HTERT RPE-1 (cell line): ENCODE data around the gene SLC16A5.
"Not testable (repeated sequence)": the region's sequence is repeated elsewhere in the genome, so short reads cannot be mapped to it uniquely, and the experiment has no call there.

ENCODE experiments used
- in situ Hi-C: fragments of 300-500 bp; cut with MboI; formaldehyde crosslinking; loops from 4 replicates; pipeline ENCODE4 v1.14.3; 2020; ENCODE audit warnings: low sequenced_read_pairs

SLC16A5 gene

DNA sequence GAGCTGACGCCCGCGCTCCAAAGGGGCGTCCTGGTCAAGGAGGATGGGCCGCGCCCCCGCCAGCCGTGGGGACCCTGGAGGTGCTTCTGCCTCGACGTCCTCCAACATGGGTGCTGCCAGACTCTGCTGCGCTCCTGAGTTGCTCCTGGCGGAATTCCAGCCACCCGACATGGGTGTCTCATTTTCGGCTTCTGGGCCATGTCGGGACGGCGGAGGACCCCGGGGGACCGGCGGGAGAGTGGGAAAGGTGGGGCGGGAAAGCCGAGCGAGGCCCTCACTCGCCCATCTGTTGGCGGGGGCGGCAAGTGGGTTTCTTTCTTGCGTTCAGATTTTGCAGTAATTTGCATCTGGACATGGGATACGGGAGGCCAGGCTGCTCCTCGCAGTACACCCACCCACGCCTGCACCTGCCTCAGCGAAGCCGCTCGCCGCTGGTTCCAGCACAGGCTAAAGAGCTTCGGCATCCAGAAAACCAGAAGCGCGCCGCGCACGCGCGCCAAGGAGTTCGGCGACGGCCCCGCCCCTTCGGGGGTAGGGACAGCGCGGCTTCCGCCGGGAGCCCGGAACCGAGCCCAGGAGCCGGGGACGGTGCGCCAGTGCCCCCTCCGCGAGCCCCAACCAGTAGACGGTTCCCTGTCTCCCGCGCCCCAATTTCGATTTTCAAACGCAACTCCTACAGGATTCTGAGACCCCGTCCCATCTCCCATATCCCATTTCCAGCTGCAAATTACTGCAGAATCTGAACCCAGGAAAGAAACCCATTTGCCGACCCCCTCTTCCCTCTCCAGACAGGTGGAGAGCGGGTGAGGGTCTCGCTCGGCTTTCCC, 21.9 kb downstream of the SLC16A5 start, which contains the start of gene ARMC7:
TSS of gene ARMC7 (plus strand) at position 563 of the 827 bp plus-strand sequence. CDS start 320 bp downstream, outside the sequence.
- in situ Hi-C loops, result no loop called here

DNA sequence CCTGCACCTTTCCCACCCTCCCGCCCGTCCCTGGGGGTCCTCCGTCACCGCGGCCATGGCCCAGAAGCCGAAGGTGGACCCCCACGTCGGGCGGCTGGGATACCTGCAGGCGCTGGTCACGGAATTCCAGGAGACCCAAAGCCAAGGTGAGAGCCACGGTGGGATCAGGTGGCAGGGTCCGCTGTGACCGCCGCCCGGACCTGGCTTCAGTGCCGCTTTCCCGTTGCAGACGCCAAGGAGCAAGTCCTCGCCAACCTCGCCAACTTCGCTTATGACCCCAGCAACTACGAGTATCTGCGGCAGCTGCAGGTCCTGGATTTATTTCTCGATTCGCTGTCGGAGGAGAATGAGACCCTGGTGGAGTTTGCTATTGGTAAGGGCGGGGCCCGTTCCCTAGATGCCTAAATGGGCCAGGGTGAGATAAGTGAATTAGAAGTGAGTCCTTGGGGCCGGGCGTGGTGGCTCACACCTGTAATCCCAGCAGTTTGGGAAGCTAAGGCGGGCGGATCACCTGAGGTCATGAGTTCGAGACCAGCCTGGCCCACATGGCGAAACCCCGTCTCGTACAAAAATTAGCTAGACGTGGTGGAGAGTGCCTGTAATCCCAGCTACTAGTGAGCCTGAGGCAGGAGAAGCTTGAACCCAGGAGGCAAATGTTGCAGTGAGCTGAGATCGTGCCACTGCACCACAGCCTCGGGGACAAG, 22.6 kb downstream of the SLC16A5 start:
- in situ Hi-C loops, result no loop called here

DNA sequence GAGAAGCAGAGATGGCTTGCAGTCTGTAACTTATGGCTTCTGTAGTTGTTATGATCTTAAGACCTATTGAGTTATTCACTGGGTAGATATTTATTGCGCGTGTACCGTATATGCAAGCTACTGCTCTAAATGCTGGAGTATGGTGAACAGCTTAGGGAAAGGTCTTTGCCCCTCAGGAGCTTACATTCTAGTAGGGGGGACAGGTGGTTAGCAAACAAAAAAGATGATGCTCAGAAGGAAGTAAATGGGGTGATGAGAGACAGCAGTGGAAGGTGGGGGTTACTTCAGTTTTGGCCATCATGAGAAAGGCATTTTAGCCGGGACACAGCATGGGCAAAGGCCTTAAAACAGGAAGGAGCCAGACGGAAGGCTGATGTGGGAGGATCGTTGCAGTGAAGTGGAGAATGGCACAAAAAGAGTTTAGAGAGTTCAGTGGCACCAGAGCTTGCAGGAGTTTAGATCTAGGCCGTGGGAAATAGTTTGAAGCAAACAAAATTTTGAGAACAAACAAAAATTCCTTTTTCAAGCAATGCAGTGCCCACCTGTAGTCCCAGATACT, 24.1 kb downstream of the SLC16A5 start:
- in situ Hi-C loops, result no loop called here

DNA sequence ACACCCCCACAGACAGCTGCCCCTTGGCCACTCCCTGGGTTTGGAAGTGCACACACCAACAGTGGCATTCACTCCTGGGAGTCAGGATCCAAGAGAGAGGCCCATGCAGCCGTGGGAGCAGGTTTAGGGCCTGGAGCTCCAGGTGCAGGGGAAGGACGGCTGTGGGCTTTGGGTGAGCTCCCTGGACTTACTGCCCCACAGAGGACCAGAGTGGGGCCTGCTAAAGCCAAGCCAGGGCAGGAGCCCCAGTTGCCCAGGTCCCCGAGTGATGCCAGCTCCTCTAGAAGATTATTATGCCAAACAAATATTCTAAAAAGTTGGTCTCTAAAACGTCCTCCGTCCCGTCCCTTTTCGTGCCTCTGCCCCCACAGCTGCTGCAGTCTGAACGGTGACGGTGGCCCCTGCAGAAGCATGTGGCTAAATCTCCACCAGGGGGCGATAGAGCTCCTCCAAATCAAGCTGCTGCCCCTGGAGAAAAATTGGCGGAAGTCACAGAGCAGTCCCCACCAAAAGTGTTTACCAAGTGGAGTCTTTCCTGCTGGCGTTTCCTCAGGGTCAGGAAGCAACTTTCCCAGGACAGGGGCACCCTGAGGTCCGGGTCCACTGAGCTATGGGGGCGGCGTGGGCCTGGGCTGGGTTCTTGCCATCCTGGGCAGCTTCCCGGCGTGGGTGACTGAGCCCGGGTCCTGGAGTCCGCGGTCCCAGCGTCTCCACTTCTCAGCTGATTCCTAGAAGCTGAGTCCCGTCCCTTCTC, 26.2 kb downstream of the SLC16A5 start:
- in situ Hi-C loops, result no loop called here

DNA sequence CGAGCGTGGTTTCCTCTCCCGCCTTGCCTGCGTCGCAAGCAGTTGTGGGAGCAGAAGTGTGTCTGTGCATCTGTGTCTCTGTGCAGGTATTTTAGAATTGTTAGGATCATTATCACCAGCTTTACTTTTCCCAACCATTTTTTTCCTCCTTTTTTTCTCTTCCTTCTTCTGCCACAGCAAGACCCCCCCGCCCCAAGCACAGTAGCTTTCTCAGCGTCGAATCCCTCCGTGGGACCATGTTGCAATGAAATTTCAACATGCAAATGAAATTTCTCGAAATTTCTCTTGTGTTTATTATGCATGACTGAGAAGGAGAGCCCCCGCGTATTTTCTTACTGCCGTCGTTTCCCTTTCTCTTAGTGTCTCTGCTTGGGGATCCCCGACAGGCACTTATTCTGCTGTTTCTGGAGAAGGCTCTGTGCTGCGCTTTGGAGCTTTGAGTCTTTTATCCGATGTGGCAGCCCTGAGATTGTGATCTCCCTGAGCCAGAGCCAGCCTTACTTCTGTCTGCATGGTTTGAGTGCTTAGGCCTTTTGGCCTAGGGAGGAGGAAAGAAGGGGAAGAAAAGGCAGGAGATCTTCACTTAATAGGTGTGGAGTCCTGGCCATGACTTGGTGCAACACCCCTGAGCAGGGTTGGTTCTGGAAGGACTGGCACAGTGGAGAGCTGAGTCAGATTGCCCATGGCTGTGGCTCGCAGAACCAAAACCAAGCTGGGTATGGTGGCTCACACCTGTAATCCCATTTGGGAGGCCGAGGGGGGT, 27.0 kb downstream of the SLC16A5 start:
- in situ Hi-C loops, result no loop called here

DNA sequence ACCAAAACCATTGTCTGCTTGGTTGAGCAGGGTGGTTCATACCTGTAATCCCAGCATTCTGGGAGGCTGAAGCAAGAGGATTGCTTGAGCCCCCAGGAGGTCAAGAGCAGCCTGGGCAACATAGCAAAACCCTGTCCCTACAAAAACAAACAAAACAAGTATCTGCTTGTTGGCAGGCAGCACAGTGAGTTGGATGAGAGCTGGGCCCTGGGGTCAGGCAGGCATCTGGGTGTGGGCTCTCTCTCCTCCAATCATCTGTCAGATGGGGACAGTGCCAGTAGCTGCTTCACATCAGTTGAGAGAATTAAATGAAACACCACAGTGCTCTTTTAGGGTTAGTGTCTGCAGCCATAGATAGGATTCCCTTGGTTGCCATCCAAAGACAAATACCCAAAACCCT, 27.8 kb downstream of the SLC16A5 start:
- in situ Hi-C loops, result no loop called here

DNA sequence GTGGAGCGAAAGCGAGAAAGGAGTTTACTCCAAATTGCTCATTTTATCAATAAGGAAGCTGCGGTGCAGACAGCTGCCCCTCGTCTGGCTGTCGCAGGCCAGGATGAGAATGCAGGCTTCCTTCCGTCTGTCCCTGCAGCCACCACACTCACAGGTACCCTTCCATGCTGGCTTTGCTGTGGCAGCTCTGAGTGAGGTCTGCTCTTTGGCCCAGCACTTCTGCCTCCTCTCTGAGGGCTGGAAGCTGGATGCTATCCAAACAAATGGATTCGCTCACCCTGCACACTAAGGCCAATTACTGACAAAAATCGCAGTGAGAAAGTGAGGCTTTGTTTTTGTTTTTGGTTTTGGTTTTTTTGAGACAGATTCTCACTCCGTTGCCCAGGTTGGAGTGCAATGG, 29.0 kb downstream of the SLC16A5 start:
- in situ Hi-C loops, result no loop called here

DNA sequence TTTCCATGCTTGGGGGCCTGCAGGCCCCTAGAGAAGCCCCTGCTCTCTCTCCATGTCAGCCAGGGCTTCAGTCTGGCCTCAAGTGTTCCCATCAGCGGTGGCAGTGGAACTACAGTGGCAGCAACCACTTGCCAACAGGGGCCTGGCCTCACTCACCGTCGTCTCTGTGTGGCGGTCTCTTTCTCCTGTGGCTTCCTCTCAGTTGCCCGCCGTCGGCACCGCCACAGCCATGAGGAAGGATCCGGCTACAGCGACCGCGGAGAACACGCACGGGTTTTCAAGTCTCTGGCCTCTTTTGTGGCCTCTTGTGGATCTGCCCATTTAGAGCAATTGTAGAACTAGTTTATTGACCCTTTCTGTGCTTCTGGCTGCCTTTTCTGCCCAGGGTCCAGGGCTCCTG, 30.6 kb downstream of the SLC16A5 start:
- in situ Hi-C loops, result no loop called here

DNA sequence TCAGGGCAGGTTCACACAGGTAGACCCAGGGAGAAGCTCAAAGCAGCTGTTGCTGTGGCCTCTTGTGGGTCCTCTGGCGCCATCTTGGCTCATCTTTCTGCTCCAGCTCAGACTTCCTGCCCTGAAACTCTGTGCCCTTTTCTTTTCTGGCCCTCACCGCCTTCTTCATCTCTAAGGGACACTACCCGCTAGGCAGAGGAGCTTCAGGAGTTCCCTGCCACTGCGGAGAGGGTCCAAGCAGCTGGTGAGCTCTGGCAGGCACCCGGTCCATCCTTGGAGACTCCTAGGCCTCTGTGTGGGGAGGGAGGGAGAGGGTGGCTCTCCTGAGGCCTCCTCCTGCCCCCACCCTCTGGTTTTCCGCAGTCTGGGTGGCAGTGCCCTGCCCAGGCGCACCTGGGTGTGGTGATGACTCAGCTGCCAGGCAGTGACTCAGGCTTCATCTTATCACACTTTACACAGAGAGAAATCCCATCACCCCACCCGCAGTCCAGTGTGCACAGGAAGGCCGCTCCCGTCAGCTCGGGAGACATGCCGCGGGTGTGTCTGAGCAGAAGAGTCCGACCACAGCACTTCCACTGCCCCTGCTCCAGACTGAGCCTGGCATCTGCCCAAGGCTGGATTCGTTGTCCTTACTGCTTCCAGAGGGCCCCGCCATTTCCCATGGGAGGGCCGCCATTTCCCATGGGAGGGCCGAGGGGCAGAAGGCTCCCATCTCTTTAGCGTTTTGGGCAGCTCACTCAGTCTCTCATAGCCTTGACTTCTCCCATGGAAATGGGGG, 36.5 kb downstream of the SLC16A5 start:
- in situ Hi-C loops, result no loop called here

DNA sequence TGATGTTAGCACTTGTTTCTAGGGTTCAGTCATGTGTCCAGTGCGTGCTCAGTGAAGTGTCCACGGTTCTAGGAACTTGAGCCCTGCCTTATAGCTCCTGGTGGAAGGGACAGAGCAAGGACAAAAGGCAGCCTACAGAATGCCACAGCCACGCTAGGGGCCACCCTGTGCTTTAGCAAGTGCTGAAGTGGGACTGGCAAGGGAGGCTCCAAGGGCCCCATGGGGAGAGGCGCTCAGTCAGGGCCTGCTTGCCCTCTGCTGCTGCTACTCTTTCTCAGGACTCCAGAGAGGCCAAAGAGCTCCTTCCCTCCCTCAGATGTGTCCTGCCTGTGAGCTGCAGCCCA, 37.0 kb downstream of the SLC16A5 start:
- in situ Hi-C loops, result no loop called here

DNA sequence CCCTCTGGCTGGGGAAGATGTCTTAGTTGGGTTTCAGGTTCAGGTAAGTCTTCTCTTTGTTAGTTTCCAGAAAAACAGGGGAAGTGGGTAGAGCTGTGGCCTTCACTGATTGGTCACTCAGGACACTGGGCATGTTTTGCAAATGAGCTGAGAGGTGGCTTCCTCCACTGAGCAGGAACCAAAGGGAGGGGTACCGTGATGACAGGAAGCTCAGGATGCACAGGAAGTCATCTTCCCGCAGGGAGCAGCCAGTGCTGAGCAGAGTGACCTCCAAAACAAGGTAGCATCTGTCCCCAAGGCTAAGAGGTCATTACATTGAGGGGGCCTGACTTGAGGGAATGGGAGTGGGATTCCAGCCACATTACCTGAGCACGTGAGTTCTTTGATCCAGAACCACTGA, 38.2 kb downstream of the SLC16A5 start:
- in situ Hi-C loops, result no loop called here

DNA sequence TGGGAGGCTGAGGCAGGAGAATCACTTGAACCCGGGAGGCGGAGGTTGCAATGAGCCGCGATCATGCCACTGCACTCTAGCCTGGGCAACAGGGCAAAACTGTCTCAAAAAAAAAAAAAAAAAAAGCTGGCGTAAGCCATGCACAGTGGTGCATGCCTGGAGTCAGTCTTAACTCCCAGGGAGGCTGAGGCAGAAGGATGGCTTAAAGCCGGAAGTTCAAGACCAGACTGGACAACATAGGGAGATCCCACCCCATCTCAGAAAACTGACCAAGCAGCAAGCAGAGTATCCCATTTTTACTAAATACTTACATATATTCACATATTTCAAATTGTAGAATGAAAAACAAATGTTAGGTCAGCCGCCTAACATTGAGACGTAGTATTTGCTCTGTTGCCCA, 39.2 kb downstream of the SLC16A5 start:
- in situ Hi-C loops, result no loop called here

DNA sequence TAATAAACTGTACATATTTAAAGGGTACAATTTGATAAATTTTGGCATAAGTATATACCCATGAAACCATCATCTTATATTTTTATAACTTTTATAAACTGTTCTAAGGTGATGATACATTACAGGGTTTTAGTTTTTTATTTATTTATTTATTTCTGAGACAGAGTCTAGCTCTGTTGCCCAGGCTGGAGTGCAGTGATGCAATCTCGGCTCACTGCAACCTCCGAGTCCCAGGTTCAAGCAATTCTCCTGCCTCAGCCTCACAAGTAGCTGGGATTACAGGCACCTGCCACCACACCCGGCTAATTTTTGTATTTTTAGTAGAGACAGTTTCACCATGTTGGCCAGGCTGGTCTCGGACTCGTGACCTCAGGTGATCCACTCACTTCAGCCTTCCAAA, 40.2 kb downstream of the SLC16A5 start:
- in situ Hi-C loops, result not testable (repeated sequence)

DNA sequence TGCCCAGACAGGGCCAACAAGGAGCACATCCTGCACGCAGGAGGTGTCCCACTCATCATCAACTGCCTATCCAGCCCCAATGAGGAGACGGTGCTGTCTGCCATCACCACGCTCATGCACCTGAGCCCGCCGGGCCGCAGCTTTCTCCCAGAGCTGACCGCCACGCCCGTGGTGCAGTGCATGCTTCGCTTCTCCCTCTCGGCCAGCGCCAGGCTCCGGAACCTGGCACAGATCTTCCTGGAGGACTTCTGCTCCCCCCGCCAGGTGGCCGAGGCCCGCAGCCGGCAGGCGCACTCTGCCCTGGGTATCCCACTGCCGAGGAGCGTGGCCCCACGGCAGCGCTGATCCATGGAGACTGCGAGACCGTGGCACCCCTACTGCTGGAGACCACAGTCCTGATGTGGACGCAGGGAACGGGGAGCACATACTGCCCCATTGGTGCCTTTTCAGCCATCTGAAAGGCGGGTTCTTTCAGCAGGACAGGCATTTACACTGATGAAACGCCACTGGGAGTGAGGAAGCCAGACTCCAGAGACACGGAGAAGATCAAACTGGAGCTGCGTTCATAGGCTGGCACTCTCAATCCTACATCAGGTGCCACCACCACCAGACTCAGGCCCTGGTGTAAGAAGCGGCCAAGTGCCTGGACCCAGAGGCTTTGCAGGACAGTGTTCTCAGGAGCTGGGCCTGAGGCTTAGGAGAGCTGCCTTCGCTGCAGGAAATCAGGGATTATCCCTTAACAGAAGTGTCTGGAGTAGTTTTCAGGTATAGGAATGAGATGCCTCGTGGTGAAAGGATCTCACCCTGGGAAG, 41.1 kb downstream of the SLC16A5 start:
- in situ Hi-C loops, result no loop called here

DNA sequence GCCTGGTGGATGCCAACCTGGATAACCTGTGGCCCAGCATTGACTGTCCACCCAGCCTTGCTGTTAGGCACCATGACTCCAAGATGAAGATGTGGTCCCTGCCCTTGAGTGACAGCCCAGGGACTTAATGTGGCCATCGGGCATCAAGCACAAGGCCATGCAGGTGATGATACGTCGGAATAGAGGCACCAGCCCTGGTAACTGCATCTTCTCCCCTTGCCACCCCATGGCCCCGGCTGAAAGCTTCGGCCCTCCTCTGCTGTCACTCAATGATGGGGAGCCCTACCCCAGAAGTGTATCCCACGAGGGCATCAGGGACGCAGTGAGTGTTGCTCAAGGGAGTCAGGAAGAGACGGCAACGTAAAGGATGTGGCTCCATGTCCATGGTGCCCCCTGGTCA, 41.8 kb downstream of the SLC16A5 start:
- in situ Hi-C loops, result no loop called here

DNA sequence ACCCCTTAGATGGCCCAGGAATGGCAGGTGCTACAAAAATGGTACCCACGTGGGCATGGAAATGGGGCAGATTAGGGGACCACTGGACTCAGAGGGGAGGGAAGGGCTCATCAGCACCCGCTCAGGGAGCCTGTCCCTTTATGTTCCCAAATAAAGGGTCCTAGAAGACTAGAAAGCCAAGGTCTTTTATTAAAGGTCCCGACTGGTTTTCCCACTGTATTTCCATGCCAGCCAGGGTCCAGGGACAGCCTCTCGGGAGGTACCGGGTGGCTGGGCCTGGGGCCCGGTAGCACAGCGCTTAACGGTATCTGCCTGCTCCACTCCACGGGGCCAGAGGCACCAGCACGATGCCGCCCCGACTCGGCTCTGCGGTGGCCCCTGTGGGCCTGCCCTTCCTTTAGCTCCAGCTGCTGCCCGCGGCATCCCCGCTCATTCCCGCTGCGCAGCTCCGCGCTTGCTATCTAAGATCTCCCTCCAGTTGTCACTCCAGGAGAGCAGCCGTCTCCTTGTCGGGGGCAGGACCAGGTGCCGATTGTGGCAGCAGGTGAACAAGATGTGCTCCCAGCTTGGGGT, 42.4 kb downstream of the SLC16A5 start:
- in situ Hi-C loops, result no loop called here

DNA sequence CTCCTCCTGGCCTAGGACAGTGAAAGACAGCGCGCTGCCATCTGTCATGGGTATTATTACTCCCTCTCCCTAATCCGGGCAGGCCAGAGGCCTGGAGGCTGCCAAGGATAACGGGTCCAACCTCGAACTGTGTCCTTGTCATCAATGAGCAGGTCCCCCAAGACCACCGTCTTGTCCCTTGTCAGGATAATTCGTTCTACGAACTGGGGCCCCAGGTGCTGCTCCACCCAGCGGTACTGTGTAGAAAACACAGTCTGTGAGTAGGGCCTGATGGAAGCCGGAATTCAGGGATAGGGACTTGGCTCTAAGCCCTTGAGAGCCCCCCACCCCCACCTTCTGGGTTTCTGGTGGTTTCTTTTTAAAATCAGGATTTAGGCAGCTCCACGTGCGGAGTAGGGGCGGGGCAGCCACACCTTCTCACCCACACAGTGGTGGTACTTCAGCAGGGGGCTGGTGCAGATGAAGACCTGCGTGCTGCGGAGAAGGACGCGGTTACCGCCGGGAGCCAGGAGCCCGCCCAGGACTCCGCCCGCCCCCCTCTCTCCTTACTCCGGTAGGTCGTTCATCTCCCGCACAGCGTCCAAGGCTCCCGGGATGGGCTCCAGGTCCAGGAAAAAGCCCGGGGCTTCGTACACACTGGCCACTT, 43.0 kb downstream of the SLC16A5 start:
- in situ Hi-C loops, result no loop called here
